Adrenal gland (tissue), 12 donors: Measurements from ENCODE around the gene PPME1. TPM values are rescaled to one million over a fixed set of nuclear protein-coding genes. Genes with fewer than 3 reads are reported as not detected.

Experiments
- DNase-seq, 7 donors: peaks; one replicate each; pipeline ENCODE4 v3.0.0-alpha.2; 2019 to 2020
- H3K27ac ChIP-seq, 5 donors: fragments of 200-600 bp; sonication (generic) in 4 of 5; 1 replicate in 3 of 5; 2 replicates in 2 of 5; pipeline versions ENCODE4 v1.5.1 to v1.8.0; 2016 to 2020; ENCODE audit warnings: mild to moderate bottlenecking in 1 of 5
- H3K27me3 ChIP-seq: fragments of 200-600 bp; 2 replicates; pipeline ENCODE4 v1.8.0; 2021
- H3K36me3 ChIP-seq, 2 donors: fragments of 200-600 bp; replicated peaks in 1 of 2; 1 replicate in 1 of 2; 2 replicates in 1 of 2; pipeline versions ENCODE4 v1.5.1 to v1.8.0; 2018 to 2022
- H3K4me1 ChIP-seq, 2 donors: fragments of 200-600 bp; replicated peaks in 1 of 2; 1 replicate in 1 of 2; 2 replicates in 1 of 2; pipeline versions ENCODE4 v1.5.1 to v1.8.0; 2018 to 2021
- H3K4me3 ChIP-seq, 4 donors: fragments of 200-600 bp; sonication (generic) in 3 of 4; one replicate each; pipeline ENCODE4 v1.5.1; 2016 to 2018
- H3K9me3 ChIP-seq, 3 donors: fragments of 200-600 bp; sonication (generic) in 1 of 3; replicated peaks in 1 of 3; 1 replicate in 2 of 3; 2 replicates in 1 of 3; pipeline versions ENCODE4 v1.5.1 to v1.8.0; 2016 to 2021
- CTCF ChIP-seq, 6 experiments: fragments of 450-650 bp in 4 of 6; fragments of 200-600 bp in 2 of 6; sonication (generic) in 1 of 6; IDR thresholded peaks; 1 replicate in 5 of 6; 2 replicates in 1 of 6; pipeline versions ENCODE4 v1.5.1 to v1.8.0; 2016 to 2021; ENCODE audit warnings: antibody characterized with exemption in 6 of 6, mild to moderate bottlenecking in 2 of 6, moderate library complexity in 1 of 6
- POLR2A ChIP-seq, 2 donors: fragments of 450-650 bp; IDR thresholded peaks; one replicate each; pipeline ENCODE4 v1.6.1; 2017; ENCODE audit warnings: antibody characterized with exemption in 2 of 2, mild to moderate bottlenecking in 2 of 2, moderate library complexity in 1 of 2
- WGBS, 4 donors: extraction: QIAGEN DNeasy Blood & Tissue Kit in 2 of 4; methylation state at CpG; one replicate each; pipeline versions ENCODE4 v1.1.5 to v1.1.7; 2013 to 2017; 5-methylcytosine and 5-hydroxymethylcytosine counted together
- intact Hi-C, 2 donors: fragments of 100-400 bp; cut with DNase I; formaldehyde crosslinking; loops; one replicate each; pipeline versions ENCODE4 v1.14.1 to v1.15.0; 2022 to 2023
- polyA plus RNA-seq, 3 donors: library from polyadenylated mRNA; stranded (reverse); fragments of 200-250 nt in 2 of 3; fragments of 350-450 nt in 1 of 3; fragmentation: Illumina TruSeq in 1 of 3; extraction: RNeasy Lipid Tissue Mini Kit (QIAGEN cat#74804) in 1 of 3; gene quantifications; one replicate each; pipeline ENCODE4 v1.2.3, GENCODE V29; 2013 to 2014
- total RNA-seq, 9 donors: library from RNA; depleted of rRNA in 4 of 9; stranded (reverse); fragments of >200 nt in 4 of 9; fragments of 120-200 nt in 1 of 9; fragmentation: NEBNext Ultra II Directional in 1 of 9; extraction: Animal tissue kit (Norgen Biotek cat#: 25700) in 1 of 9; gene quantifications; one replicate each; pipeline versions ENCODE4 v1.1.0 to v1.2.4, GENCODE V29; 2013 to 2023
- donor health status: healthy with polysubstance abuse.
- donor health status: Bipolar disorder and iron deficiency.
- donor health status: DM: yes; HTN: yes; CAD: no.
- donor health status: DM: no; HTN: no; CAD: no.
- donor health status: DM: no; HTN: no; CAD: no.
- donor health status: DM: yes; HTN: yes; CAD: no.

The PPME1 gene
- total and polyA plus RNA-seq, 12 donors = 29.6 to 71.6 (median 48.2) TPM

GRCh38 chr11:74280494-74280893 lies 109.4 kb downstream of the PPME1 start:
- no peaks in the 10 kb centered on the region for H3K9me3 ChIP-seq
- no peaks in the 10 kb centered on the region for H3K27me3 ChIP-seq
- no peak overlapping the region for H3K4me3 ChIP-seq
- H3K4me1 ChIP-seq = peaks cover 0 to 7% of the 10 kb centered on the region in 2 donors
- H3K36me3 ChIP-seq = no peaks in the 10 kb centered on the region
- DNase-seq = no peak
- no peak for TF ChIP-seq CTCF (IDR thresholded peaks at IDR 0.05)
- TF ChIP-seq POLR2A (IDR thresholded peaks at IDR 0.05) = no peak
- intact Hi-C loops = no loop called here
- no peak overlapping the region for H3K27ac ChIP-seq

- H3K27me3 ChIP-seq = no peaks in the 10 kb centered on the region
- WGBS, 4 donors = 73 to 90% (median 80%) methylated on average over 3 of the region's 3 CpGs
- H3K36me3 ChIP-seq = no peaks in the 10 kb centered on the region
- no peak for DNase-seq
- H3K4me3 ChIP-seq = no peak overlapping the region
- TF ChIP-seq CTCF (IDR thresholded peaks at IDR 0.05) = no peak
- no peak overlapping the region for H3K27ac ChIP-seq
- H3K9me3 ChIP-seq = no peaks in the 10 kb centered on the region
- peaks cover 0 to 7% of the 10 kb centered on the region in 2 donors for H3K4me1 ChIP-seq
- intact Hi-C loops = no loop called here
Measured at GRCh38 chr11:74282421-74282820, 111.3 kb downstream of the PPME1 start.

- intact Hi-C loops = no loop called here
- H3K36me3 ChIP-seq = no peaks in the 10 kb centered on the region
- TF ChIP-seq POLR2A (IDR thresholded peaks at IDR 0.05) = no peak
- TF ChIP-seq CTCF (IDR thresholded peaks at IDR 0.05) = no peak
- no peak overlapping the region for H3K27ac ChIP-seq
- no peak for DNase-seq
- H3K27me3 ChIP-seq = no peaks in the 10 kb centered on the region
- no peaks in the 10 kb centered on the region for H3K9me3 ChIP-seq
- H3K4me3 ChIP-seq = no peak overlapping the region
- WGBS, 4 donors = 59 to 64% (median 63%) methylated on average over 5 of the region's 5 CpGs
- peaks cover 0 to 7% of the 10 kb centered on the region in 2 donors for H3K4me1 ChIP-seq
Measured at GRCh38 chr11:74282914-74283371, 111.9 kb downstream of the PPME1 start.

- peaks cover 0 to 5% of the 10 kb centered on the region in 2 donors for H3K4me1 ChIP-seq
- no peak overlapping the region for H3K27ac ChIP-seq
- no peaks in the 10 kb centered on the region for H3K36me3 ChIP-seq
- 74 to 86% (median 82%) methylated on average over 3 of the region's 3 CpGs for WGBS, 4 donors
- H3K27me3 ChIP-seq = no peaks in the 10 kb centered on the region
- intact Hi-C loops = no loop called here
- H3K4me3 ChIP-seq = no peak overlapping the region
- H3K9me3 ChIP-seq = no peaks in the 10 kb centered on the region
- no peak for DNase-seq
- TF ChIP-seq CTCF (IDR thresholded peaks at IDR 0.05) = no peak
Measured at GRCh38 chr11:74283580-74284180, 112.6 kb downstream of the PPME1 start.
